Raji (cell line): ENCODE measurements around the gene BCR.

Experiments used
- POLR2A ChIP-seq: IDR thresholded peaks from 2 replicates; pipeline ENCODE4 v1.6.1; 2011; ENCODE audit warnings: low read depth, low read length, control low read depth; ENCODE audit not compliant: insufficient read depth

BCR gene

DNA sequence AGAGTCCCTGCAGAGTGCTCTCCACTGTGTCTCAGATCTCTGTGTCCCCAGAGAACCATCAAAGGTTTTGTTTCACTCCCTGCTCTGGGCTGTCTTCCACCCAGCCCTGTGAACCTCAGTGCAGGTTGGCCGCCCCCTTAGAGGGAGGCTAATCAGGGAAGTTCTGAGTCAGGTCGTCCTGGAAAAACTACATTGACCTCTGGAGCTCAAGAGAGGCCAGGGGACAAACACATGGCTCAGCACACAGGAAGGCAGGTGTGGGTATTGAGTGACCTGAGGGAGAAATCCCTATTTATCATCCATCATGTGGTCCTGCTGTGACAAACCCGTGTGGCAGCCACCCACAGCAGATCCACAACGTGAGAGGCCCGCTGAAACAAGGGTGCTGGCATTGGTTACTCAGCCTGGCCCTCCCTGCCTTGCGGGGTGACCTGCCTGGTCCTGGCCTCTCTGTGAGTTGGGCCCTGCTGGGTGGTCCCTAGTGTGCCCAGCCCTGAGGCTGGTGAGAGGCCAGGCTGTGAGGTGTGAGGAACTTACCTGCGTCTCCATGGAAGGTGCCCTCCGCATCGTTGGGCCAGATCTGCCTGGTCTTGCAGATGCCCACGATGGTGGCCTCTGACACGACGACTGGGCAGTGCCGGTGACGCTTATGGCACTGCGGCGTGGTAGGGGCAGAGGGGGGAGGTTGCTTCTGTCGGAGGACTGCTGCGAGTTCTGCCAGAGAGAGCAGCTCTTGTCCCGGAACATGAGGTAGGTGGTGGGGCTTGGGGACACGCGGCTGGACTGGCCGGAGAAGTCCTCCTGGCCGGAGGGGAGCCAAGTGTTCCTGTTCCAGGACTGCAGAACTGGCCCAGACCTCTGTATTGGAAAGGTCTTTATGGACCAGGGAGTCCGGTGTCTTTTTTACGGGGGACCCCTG is 669 bp upstream of the BCR start:
- TF ChIP-seq POLR2A: no peak

DNA sequence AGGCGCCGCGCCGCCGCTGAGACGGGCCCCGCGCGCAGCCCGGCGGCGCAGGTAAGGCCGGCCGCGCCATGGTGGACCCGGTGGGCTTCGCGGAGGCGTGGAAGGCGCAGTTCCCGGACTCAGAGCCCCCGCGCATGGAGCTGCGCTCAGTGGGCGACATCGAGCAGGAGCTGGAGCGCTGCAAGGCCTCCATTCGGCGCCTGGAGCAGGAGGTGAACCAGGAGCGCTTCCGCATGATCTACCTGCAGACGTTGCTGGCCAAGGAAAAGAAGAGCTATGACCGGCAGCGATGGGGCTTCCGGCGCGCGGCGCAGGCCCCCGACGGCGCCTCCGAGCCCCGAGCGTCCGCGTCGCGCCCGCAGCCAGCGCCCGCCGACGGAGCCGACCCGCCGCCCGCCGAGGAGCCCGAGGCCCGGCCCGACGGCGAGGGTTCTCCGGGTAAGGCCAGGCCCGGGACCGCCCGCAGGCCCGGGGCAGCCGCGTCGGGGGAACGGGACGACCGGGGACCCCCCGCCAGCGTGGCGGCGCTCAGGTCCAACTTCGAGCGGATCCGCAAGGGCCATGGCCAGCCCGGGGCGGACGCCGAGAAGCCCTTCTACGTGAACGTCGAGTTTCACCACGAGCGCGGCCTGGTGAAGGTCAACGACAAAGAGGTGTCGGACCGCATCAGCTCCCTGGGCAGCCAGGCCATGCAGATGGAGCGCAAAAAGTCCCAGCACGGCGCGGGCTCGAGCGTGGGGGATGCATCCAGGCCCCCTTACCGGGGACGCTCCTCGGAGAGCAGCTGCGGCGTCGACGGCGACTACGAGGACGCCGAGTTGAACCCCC is 798 bp downstream of the BCR start:
- no peak for TF ChIP-seq POLR2A

DNA sequence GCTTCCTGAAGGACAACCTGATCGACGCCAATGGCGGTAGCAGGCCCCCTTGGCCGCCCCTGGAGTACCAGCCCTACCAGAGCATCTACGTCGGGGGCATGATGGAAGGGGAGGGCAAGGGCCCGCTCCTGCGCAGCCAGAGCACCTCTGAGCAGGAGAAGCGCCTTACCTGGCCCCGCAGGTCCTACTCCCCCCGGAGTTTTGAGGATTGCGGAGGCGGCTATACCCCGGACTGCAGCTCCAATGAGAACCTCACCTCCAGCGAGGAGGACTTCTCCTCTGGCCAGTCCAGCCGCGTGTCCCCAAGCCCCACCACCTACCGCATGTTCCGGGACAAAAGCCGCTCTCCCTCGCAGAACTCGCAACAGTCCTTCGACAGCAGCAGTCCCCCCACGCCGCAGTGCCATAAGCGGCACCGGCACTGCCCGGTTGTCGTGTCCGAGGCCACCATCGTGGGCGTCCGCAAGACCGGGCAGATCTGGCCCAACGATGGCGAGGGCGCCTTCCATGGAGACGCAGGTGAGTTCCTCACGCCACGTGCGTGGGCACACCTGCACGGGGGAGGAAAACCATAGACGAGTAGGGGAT is 1.5 kb downstream of the BCR start:
- TF ChIP-seq POLR2A: no peak

DNA sequence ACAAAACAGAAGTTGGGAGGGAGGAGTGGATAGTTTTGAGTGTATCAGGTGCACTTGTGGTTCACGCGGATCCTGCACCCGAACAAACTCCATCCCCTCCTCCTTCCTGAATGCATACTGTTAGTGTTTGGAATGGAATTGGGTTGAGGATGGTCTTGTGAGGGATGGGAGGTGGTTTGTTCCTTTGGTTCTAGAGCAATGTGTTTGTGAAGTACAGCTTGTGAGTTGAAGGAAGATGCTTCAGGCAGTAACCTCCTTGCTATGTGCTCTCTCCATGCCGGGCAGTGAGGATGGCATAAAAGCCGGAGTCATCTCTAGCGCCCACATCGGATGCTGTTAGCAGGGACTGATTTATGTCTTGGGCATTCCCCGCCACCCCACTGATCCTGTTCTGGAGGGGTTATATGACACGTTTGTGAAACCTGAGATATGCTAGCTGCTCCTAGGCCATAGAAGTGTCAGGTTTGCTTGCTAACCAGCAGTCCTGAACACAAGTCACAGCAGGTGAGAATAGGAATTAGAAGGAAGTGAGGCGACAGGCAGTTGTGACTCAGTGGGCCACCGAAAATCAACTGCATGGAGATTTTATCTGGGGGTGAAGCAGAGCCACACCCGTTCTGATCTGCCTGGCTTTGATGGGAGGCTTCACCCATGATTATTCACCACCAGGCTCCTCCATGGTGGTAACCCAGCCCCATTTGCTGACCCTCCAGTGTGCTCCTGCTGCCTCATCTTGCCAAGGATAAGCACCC is 2.2 kb downstream of the BCR start:
- TF ChIP-seq POLR2A: no peak

DNA sequence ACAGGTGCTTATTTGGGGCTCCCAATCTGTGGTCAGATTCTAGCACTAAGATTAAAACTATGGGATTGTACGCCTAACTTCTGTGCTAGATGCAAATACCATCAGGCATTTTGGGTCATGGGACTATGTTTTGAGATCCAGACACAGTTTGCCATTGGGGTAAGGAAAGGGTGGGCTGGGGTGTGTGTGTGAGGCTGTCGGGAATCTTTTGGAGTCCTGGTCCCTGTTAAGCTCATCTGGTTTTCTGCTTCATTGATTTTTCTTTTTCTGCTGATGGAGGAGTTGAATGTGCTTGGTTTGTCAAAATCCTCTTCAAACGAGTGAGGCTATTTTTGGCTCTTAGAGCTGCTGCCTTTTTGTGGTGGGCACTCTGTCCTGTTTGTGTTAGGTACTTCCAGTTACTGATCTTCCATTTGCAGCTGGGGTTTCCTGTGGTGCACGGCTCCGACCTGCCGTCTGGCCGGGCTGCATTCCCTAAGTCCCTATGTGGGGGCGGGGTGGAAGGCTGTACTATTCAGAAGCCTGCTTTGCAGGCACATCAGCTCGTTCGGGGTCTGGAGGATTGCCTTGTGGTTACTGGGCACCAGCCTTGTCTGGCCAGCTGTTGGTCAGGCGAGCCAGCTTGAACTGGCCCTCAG is 2.9 kb downstream of the BCR start:
- TF ChIP-seq POLR2A: no peak

DNA sequence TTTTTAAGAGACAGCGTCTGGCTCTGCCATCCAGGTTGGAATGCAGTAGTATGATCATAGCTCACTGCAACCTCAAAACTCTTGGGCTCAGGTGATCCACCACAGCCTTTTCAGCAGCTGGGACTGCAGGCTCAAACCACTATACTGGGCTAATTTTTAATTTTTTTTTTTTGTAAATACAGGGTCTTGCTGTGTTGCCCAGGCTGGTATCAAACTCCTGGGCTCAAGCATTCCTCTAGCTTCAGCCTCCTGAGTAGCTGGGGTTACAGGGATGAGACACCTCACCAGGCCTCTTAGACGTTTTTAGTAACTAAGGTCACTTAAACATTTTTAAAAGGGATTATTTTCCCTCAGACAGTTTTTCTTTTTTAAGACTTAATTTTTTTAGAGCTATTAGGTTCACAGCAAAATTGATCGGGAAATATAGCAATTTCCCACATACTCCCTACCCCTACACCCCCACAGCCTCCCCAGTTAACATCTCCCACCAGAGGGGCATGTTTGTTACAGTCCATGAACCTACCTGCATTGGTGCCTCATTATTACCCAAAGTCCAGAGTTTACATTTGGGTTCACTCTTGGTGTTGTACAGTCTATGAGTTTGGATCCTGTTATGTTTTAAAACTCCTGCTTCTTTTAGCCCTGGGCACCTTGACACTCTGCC is 3.9 kb downstream of the BCR start:
- TF ChIP-seq POLR2A: no peak

DNA sequence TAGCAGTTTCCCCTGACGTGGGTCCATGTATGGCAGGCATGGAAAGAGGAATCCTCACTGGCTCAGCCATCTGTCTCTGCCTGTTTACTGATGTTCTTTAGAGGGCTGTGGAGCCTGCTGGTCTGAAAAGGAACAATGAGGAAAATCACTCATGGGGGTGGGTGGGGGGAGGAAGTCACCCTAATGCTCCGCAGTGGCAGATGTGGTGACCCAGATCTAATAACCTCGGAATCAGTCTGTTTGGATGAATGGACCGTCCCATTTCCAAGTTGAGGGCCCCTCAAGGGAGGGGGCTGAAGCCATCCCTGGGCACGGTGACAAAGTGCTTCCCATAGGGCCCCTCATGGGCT is 4.4 kb downstream of the BCR start:
- TF ChIP-seq POLR2A: no peak

DNA sequence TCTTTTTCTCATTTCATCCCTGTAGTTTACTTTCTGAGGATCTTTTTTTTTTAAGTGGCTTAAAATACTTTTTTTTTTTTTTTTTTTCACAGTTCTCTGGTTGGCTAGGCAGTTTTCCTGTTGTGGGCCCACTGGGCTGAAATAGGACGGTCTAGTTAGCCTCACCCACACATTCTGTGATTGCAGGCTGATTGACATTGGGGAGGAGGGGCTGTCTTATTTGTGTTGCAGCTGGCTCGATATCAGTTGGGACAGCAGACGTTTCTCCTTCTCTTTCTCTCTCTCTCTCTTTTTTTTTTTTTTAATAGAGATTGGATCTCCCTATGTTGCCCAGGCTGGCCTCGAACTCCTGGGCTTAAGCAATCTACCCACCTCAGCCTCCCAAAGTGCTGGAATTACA is 6.9 kb downstream of the BCR start:
- TF ChIP-seq POLR2A: no peak

DNA sequence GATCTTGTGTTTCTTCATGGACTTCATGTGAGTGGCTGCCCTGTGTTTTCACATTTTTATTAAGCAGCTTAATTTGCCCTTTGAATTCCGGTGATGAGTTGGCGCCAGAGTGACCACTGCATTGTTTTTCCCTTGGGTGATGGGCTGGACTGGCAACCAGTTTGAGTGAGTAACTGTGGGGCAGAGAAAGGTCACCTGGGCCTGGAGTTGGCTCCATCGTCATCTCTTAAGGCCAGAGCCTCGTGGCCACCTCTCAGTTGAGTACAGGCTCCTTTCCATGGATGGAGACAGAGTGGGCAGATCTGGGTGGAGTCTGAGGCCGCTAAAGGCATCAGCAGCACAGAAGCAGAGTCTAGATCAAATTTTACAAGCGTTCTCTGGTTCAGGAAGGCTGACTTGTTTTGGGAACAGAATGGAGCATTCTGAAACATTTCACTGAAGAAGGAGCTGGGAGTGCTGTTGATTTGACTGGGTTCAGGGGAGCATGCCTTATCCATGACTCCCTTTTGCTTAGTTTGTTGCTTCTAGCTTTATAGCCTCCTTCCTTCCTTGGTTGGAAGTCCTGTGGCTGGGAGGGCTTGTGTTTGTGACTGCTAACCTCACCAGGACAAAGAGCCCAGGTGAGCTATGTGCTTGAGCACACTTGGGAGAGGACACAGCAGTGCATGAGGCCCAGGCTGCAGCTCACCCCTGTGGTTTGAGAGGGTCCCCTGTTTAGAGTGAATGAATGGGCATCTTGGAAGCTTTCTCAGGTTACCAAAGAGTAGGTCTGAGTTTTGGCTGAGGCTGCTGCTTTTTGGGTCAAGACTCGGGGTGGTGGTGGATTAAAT is 7.8 kb downstream of the BCR start:
- no peak for TF ChIP-seq POLR2A

DNA sequence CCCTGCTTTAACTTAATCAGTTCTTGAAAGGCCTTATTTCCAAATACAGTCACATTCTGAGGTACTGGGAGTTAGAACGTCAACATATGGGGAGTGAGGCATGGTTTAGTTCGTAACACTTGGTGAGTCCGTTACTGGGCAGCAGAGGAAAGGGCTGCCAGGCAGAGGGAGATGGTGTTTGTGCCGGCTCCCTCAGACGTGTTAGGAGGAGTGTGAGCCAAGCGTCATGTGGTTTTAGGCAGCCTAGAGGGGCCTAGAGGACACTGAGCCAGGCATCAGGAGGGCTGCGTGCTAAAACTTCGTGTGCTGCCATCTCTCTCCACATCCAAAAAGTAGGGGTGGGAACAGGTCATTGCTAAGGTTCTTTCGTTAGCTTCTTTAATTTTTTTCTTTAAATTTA is 10.2 kb downstream of the BCR start:
- TF ChIP-seq POLR2A: no peak

DNA sequence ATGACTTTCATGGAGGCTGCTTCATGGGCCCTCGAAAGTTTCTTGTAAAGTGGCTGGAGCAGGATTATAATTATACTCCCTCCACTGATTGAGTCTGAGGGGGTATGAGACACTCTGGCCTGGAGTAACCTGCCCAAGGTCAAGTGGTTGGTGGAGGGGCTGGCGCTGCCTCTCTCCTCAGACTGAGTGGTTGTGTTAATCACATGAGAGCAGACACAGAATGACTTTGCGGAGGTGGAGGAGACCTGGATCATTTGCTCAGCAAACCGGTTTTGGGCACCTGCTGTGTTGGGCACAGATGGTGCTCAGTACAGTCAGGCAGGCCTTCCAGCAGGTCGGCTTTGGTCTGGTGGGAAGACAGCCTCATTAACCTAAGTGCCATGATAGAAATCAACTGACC is 11.8 kb downstream of the BCR start:
- TF ChIP-seq POLR2A: no peak

DNA sequence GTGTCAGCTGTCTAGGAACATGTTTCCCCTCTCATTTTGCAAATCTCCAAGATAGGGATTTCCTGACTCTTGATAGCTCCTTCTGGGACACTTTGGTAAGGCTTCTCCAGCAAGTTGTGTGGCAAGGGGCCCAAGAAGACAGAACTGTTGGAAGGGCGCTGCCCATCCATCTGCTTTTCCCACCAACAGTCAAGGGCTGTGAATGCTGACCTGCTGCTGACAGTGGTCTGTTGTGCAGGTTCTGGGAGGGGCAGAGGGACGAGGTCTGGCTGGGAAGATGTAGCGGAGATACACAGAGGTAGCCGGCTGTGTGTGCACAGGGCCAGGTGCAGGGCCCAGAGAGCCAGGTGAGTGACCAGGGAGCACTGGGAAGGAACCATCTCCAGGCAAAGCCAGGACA is 12.2 kb downstream of the BCR start:
- TF ChIP-seq POLR2A: no peak

DNA sequence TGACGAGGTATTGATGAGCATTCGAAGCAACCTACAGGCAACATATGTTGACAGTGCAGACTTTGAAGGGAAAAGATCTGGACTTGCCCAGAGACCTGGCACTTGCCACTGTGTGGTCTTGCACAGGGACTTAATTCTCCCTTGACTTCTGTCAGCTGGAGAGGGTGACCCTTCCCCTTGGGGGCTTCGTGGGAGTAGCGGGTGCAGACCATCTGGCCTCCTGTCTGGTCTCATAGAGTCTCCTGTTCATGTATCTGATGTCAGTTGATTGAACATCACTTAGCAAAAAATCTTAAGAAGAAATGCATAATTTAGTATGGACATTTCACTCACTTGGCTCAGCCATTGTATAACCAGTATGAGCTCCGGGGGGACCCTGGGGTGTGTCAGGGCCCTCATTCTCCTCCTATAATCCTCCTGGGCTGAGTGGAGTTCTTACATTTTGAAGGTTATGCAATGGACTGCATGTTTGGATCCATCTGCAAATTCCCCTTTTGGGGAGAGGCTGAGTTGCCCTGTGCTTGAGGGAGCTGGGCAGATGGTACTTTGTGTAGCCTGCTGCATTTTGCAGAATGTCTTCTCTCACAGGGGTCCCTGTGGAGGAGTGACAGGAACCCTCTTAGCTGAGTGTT is 13.0 kb downstream of the BCR start:
- TF ChIP-seq POLR2A: no peak
